GM12892 (cell line): Measurements from ENCODE around the gene DOCK1.
"Not testable (repeated sequence)": the region's sequence is repeated elsewhere in the genome, so short reads cannot be mapped to it uniquely, and the experiment has no call there.

ENCODE experiments used
- DNase-seq: peaks from one replicate; pipeline ENCODE4 v3.0.0; 2011; ENCODE audit not compliant: insufficient read length
- FAIRE-seq: peaks from 2 replicates; lab custom pipeline; 2011; peaks lifted over from hg19 to GRCh38; lab: Jason Lieb, UNC
- POLR2A ChIP-seq: IDR thresholded peaks from 2 replicates; pipeline ENCODE4 v1.6.1; 2011; ENCODE audit warnings: low read depth, low read length, control low read depth
- POLR2AphosphoS5 ChIP-seq: IDR thresholded peaks from 2 replicates; pipeline ENCODE4 v1.6.1; 2011; ENCODE audit warnings: low read depth, low read length, control low read depth
- TAF1 ChIP-seq: IDR thresholded peaks from 2 replicates; pipeline ENCODE4 v1.6.1; 2011; ENCODE audit warnings: low read depth, mild to moderate bottlenecking, control low read depth, low read length, borderline replicate concordance

DOCK1 gene

DNA sequence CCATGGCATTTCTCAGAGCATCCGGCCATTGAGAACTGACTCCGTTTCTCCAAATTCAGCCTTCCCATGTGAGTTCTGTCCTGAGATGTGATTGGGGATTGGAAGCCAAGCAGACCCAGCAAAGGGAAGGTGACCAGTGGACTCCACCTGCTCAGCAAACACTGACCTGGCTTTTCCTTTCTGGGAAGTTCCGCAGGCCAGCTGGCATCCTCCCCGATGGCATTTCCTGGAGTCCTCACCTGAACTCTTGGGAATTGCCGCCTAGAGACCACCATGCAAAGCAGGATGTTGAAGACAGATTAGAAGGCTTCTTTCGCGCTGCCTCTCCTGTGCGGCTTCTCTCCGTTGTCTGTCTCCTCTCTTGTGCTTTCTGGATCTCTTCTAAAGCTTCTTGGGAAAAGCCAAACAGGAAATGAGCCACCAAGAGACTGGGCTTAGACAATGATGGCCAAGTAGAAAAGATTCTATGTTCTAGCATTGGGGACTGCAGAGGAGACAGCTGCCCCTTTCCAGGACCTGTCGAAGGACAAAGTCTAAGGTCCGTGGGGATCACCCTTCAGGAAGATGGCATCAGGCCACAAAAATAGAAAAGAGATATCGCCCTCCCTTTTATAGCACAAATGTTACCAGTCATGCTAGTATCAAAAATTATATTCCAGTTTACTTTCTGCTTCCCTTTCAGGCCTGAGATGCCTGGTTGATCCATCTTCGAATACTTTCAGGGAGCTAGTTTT lies 394.9 kb downstream of the DOCK1 start:
- FAIRE-seq, result no peak
- no peak for TF ChIP-seq POLR2A
- no peak for TF ChIP-seq POLR2AphosphoS5
- TF ChIP-seq TAF1, result no peak
- no peak for DNase-seq

DNA sequence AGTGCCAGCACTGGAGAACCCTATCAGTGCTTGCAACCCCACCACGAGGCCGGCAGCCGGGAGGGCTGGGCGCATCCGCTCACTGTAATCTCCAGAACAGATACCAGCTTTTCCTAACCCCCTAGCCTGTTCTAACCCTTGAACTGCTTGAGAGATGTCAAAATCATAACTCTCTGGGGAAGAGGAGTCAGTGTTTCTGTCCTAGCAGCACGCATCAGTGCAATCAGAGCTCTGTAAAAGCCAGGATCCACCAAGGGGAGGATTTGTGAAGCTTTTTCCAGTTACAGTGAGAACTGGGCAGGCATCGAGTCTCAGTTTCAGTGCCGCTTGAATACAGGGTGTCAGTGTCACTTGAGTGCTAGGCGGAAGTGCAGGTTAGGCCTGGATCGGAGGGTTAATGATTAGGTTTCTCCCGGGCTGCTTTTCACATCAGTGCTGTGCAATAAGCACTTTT lies 395.7 kb downstream of the DOCK1 start:
- TF ChIP-seq POLR2A (no peak), POLR2AphosphoS5 (no peak), TAF1 (no peak)
- FAIRE-seq (no peak), DNase-seq (no peak)

DNA sequence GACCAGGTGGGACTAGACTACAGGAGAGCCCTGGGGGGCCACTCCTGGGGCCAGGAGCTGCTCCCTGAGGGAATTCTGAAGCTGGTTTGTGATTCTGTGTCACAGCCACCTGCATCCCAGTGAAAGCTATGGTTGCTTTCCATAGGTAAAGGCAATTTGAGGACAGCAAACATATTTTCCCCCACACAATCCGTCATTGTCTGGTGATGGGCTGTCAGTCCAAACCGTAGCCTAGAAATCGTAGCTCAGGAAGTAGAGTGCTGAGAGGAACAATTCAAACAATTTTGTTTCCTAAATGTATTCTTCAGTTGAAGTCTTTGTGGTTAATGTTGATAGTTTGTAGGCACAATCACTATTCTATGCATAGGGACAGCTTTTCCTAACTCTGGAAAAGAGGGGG lies 397.1 kb downstream of the DOCK1 start:
- DNase-seq (no peak), FAIRE-seq (no peak)
- no peak for TF ChIP-seq POLR2AphosphoS5
- no peak for TF ChIP-seq TAF1
- TF ChIP-seq POLR2A, result no peak

DNA sequence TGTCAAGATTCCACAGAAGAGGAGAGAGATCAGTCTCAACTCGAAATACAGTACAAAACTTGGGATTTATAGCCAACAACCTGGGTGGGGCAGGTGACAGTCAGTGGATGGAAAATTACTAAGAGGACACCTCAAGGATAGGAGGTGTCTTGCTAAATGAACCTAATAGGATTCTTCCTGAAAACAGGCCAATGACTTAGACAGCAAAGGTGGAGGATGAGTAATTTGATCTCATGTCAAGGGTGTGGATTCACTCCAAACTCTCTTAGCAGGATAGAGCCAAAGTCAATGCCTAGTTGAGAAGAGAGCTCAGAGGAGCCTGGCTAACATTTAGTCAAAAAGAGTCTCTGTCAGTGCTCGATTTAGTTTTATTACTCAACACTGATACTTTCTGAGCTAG lies 397.9 kb downstream of the DOCK1 start:
- FAIRE-seq (no peak), DNase-seq (no peak)
- no peak for TF ChIP-seq TAF1
- no peak for TF ChIP-seq POLR2A
- TF ChIP-seq POLR2AphosphoS5, result no peak

GRCh38 chr10:127303746-127304145 lies 398.5 kb downstream of the DOCK1 start:
- no peak for TF ChIP-seq POLR2AphosphoS5
- TF ChIP-seq TAF1, result no peak
- TF ChIP-seq POLR2A, result no peak
- DNase-seq, result no peak
- no peak for FAIRE-seq

GRCh38 chr10:127306479-127306878 lies 401.3 kb downstream of the DOCK1 start:
- FAIRE-seq (no peak), DNase-seq (no peak)
- no peak for TF ChIP-seq POLR2A
- TF ChIP-seq TAF1, result no peak
- no peak for TF ChIP-seq POLR2AphosphoS5

- FAIRE-seq (no peak), DNase-seq (no peak)
These were observed 402.1 kb downstream of the DOCK1 start for GRCh38 chr10:127307338-127307737.

GRCh38 chr10:127308031-127308430 lies 402.8 kb downstream of the DOCK1 start:
- FAIRE-seq (no peak), DNase-seq (no peak)
- TF ChIP-seq POLR2AphosphoS5, result no peak
- no peak for TF ChIP-seq POLR2A
- TF ChIP-seq TAF1, result no peak

More at GRCh38 chr10:127307338-127307737, 402.1 kb downstream of the DOCK1 start:
- TF ChIP-seq TAF1 (no peak), POLR2AphosphoS5 (no peak)

GRCh38 chr10:127309619-127310018 lies 404.4 kb downstream of the DOCK1 start:
- DNase-seq, FAIRE-seq: not testable (repeated sequence)

DNA sequence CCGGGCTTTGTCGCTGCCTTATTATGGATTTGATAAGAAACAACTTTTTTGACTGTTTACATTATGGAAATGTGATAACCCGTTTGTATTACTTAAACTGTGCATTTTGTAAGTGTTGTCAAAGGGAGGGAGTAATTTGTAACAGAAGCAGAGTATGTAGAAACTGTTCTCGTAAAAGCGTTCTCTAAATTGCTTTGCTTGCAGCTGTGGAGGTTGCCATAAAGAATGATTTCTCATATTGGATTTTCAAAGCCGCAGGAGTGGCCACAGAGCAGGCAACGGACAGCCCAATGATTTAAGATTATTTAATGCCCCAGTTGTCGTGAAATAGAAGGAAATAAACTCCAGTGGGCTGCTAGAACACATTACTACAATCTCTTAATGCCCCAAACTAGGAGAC lies 405.2 kb downstream of the DOCK1 start:
- no peak for FAIRE-seq
- no peak for TF ChIP-seq TAF1
- TF ChIP-seq POLR2A, result no peak

DNA sequence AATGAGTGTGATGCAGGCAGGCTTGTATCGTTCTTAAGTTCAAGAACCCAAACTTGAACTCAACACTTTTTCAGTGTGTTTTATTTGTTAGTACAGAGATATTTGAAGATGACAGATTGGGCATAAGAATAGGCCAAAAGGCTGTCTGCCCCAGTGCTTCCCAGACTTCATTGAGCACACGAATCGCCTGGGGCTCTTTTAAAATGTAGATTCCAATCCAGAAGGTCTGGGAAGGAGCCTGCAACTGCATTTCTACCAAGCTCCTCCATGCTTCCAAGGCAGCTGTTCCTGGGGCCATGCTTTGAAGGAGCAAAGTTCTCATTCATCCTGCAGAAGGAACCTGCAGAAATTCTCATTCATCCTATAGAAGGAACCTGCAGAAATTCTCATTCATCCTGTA lies 405.7 kb downstream of the DOCK1 start:
- FAIRE-seq, result no peak
- DNase-seq, result no peak

More for the DNA sequence above, 405.2 kb downstream of the DOCK1 start:
- no peak for DNase-seq

DNA sequence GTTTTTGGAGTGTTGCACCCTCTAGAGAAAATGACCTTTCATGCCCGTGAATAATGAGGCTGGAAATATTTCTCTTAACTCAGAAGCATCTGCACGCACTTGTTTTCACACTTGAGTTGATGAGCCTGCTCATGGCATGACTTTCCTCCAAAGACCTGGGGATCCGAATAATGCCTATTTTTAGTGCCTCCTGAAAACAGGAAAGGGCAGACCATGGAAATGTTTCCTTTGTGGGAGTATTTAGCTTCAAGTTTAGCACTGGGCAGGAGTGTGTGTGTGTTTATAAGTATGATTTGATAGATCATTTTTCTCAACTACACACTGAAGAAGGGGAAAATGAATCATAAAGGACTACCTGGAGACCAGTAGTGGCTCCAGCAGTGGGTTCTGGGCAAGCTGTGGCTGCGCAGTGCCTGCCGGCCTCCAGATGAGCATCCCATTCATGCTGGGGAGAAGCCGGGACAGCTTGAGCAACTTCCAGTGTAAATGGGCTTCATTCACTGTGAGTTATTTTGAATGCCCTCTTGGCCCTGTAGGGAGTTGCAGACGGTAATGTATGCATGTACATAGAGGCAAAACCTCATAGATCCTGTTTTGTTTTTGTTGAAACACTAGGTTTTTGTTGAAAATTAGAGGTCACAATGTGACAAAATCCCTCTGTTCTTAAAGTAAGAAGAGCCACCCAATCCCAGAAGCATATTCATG lies 408.9 kb downstream of the DOCK1 start:
- TF ChIP-seq POLR2AphosphoS5, result no peak
- FAIRE-seq (no peak), DNase-seq (no peak)

More for the DNA sequence above, 405.7 kb downstream of the DOCK1 start:
- TF ChIP-seq POLR2A (no peak), TAF1 (no peak), POLR2AphosphoS5 (no peak)
